Measurements from ENCODE around the gene DIP2C.

DNA sequence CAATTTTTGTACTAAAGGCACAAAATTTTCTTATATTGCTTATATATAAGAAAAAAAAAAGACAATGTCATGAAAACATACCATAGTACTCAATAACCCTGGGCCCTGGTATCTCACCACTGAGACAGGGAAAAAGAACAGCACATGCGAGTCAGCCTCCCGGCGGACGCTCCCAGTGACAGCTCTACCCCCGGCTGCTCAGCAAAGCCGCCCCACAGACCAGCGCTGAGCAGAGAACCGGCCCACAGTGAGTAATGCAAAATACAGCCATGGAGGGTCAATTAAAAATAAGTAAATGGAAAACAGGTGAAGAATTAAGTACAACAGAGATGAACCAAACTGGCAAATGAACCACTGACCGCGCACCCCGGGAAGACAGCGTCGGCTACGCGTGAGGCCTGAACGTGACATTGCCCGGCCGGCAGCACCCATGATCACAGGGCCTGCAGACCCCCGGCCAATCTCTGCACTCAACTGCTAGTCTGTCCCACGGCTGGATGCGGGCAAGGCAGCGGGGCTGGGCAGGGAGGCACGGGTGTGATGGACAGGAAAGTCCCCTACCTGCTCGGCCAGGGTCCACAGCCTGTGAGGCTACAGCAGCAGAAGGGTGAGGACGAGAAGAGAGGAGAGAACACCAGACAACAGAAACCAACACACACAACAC, 378.4 kb downstream of the DIP2C start:
- TF ChIP-seq, protein P1, sequence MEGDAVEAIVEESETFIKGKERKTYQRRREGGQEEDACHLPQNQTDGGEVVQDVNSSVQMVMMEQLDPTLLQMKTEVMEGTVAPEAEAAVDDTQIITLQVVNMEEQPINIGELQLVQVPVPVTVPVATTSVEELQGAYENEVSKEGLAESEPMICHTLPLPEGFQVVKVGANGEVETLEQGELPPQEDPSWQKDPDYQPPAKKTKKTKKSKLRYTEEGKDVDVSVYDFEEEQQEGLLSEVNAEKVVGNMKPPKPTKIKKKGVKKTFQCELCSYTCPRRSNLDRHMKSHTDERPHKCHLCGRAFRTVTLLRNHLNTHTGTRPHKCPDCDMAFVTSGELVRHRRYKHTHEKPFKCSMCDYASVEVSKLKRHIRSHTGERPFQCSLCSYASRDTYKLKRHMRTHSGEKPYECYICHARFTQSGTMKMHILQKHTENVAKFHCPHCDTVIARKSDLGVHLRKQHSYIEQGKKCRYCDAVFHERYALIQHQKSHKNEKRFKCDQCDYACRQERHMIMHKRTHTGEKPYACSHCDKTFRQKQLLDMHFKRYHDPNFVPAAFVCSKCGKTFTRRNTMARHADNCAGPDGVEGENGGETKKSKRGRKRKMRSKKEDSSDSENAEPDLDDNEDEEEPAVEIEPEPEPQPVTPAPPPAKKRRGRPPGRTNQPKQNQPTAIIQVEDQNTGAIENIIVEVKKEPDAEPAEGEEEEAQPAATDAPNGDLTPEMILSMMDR (IDR thresholded peaks at IDR 0.05), result no peak
- TF ChIP-seq POLR2AphosphoS5 (IDR thresholded peaks at IDR 0.05), result no peak

Data from stomach (tissue), 4 donors.